Natural killer cell (primary cell): ENCODE measurements around the gene HBB. TPM values are rescaled to one million over a fixed set of nuclear protein-coding genes. Genes with fewer than 3 reads are reported as not detected.

ENCODE experiments used
- ATAC-seq, 3 donors: fragments of 150-1000 bp in 2 of 3; fragments of 200-7000 bp in 1 of 3; cut with Tn5 transposase; 1 replicate in 1 of 3; 2 replicates in 2 of 3; pipeline ENCODE4 v1.10.0; 2021; ENCODE audit warnings: mild to moderate bottlenecking in 2 of 3, moderate library complexity in 2 of 3
- DNase-seq, 2 donors: peaks; one replicate each; pipeline versions ENCODE4 v3.0.0 to v3.0.0-alpha.2; 2013 to 2021; ENCODE audit warnings: mixed read lengths in 1 of 2
- H3K27ac ChIP-seq: one replicate; pipeline ENCODE4 v1.5.1; 2013; ENCODE audit warnings: mild to moderate bottlenecking, low read length
- H3K27me3 ChIP-seq: one replicate; pipeline ENCODE4 v1.6.1; 2013; ENCODE audit warnings: low read length; ENCODE audit not compliant: control insufficient read depth, insufficient read depth
- H3K36me3 ChIP-seq: one replicate; pipeline ENCODE4 v1.6.1; 2013; ENCODE audit warnings: low read length; ENCODE audit not compliant: control insufficient read depth, insufficient read depth
- H3K4me1 ChIP-seq: one replicate; pipeline ENCODE4 v1.6.1; 2013; ENCODE audit warnings: low read length; ENCODE audit not compliant: control insufficient read depth, insufficient read depth
- H3K4me3 ChIP-seq: one replicate; pipeline ENCODE4 v1.5.1; 2013; ENCODE audit warnings: low read length
- H3K9me3 ChIP-seq: one replicate; pipeline ENCODE4 v1.6.1; 2013; ENCODE audit warnings: low read length; ENCODE audit not compliant: control insufficient read depth, insufficient read depth
- H3K27ac Mint-ChIP-seq, 2 donors: one replicate each; pipeline ENCODE4 v1.8.0; 2022; ENCODE audit warnings: mild to moderate bottlenecking in 2 of 2, mixed read lengths in 2 of 2, moderate library complexity in 1 of 2
- H3K27me3 Mint-ChIP-seq, 2 donors: one replicate each; pipeline ENCODE4 v1.8.0; 2022; ENCODE audit warnings: low read depth in 2 of 2, mixed read lengths in 2 of 2
- H3K36me3 Mint-ChIP-seq: one replicate; pipeline ENCODE4 v1.8.0; 2022; ENCODE audit warnings: mixed read lengths
- H3K4me1 Mint-ChIP-seq, 2 donors: one replicate each; pipeline ENCODE4 v1.8.0; 2022; ENCODE audit warnings: mixed read lengths in 2 of 2
- H3K4me3 Mint-ChIP-seq: one replicate; pipeline ENCODE4 v1.8.0; 2022; ENCODE audit warnings: mild to moderate bottlenecking, moderate library complexity, mixed read lengths
- H3K9me3 Mint-ChIP-seq, 2 donors: one replicate each; pipeline ENCODE4 v1.8.0; 2022; ENCODE audit warnings: mixed read lengths in 2 of 2
- WGBS: methylation state at CpG from one replicate; pipeline ENCODE4 v1.1.7; 2013; ENCODE audit warnings: missing lambda C conversion rate; ENCODE audit not compliant: insufficient coverage; 5-methylcytosine and 5-hydroxymethylcytosine counted together
- intact Hi-C: fragments of 100-400 bp; cut with micrococcal nuclease; formaldehyde crosslinking; loops from one replicate; pipeline ENCODE4 v1.14.2; 2022
- total RNA-seq, 4 donors: library from RNA; stranded (reverse); fragments of 120-200 nt in 1 of 4; gene quantifications; one replicate each; pipeline versions ENCODE4 v1.2.3 to v1.2.4, GENCODE V29; 2013 to 2022
- TF ChIP-seq, protein P1 (sequence below): fragments of 200-600 bp; IDR thresholded peaks from one replicate; pipeline ENCODE4 v1.8.0; 2022; ENCODE audit warnings: antibody characterized with exemption

The HBB gene
- total RNA-seq, 3 donors from 2014 or later (not counting 1 experiment from before 2014, with no cell fraction given) = 2.6 to 10.6 TPM; not detected in 1

DNA sequence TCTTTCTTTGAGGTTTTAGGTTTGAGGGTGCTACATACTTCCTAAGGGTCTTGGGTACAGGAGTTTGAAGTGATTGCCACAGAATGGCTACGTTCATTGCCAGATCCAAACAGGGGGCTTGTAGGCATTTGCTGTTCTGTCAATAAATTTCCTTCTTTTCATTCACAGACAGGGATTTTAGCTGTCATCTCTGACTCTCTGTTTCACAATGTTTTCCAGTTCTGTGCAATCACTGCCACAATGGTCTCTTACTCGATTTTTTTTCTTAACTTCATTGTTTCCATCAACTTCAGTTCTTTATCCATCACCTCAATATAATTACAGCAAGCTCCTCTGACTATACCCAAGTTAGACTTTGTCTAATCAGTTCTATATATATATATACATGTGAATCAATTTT is 13.6 kb upstream of the HBB start:
- Mint-ChIP-seq H3K27me3 (peaks cover 5 to 6% of the 10 kb centered on the region in 2 donors), H3K4me1 (no peaks in the 10 kb centered on the region), H3K9me3 (no peaks in the 10 kb centered on the region), H3K36me3 (no peaks in the 10 kb centered on the region), H3K4me3 (no peak overlapping the region), H3K27ac (no peak overlapping the region)
- TF ChIP-seq, protein P1, sequence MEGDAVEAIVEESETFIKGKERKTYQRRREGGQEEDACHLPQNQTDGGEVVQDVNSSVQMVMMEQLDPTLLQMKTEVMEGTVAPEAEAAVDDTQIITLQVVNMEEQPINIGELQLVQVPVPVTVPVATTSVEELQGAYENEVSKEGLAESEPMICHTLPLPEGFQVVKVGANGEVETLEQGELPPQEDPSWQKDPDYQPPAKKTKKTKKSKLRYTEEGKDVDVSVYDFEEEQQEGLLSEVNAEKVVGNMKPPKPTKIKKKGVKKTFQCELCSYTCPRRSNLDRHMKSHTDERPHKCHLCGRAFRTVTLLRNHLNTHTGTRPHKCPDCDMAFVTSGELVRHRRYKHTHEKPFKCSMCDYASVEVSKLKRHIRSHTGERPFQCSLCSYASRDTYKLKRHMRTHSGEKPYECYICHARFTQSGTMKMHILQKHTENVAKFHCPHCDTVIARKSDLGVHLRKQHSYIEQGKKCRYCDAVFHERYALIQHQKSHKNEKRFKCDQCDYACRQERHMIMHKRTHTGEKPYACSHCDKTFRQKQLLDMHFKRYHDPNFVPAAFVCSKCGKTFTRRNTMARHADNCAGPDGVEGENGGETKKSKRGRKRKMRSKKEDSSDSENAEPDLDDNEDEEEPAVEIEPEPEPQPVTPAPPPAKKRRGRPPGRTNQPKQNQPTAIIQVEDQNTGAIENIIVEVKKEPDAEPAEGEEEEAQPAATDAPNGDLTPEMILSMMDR = no peak
- Histone ChIP-seq H3K4me3 (no peak overlapping the region), H3K9me3 (no peaks in the 10 kb centered on the region), H3K27ac (no peak overlapping the region), H3K36me3 (no peaks in the 10 kb centered on the region), H3K27me3 (no peaks in the 10 kb centered on the region), H3K4me1 (no peaks in the 10 kb centered on the region)
- no peak for DNase-seq
- intact Hi-C loops = no loop called here
- no peak for ATAC-seq
- 78% methylated on average over 2 of the region's 2 CpGs for WGBS

DNA sequence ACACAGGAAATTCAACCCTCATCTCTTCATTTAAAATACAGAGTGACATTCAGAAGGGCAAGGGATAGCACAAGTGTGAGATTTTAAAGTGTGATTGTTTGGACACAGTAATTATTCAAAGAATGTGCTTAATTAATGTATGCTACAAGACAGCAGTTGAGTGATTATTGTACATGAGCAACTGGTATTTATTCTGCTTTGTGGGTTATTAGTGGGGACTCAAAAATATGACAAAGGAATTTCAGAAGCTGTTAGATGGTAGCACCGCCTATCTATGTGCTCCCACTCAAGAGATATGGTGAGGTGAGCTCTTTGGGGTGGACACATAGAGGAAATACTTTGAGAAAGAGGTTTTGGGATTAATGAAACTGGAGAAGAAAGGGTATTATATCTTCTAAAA is 13.2 kb upstream of the HBB start:
- H3K9me3 ChIP-seq = no peaks in the 10 kb centered on the region
- no peak overlapping the region for H3K27ac Mint-ChIP-seq
- peaks cover 0 to 2% of the 10 kb centered on the region in 2 donors for H3K9me3 Mint-ChIP-seq
- no peaks in the 10 kb centered on the region for H3K4me1 ChIP-seq
- H3K27ac ChIP-seq = no peak overlapping the region
- intact Hi-C loops = no loop called here
- H3K27me3 Mint-ChIP-seq = peaks cover 5 to 10% of the 10 kb centered on the region in 2 donors
- H3K27me3 ChIP-seq = no peaks in the 10 kb centered on the region
- no peaks in the 10 kb centered on the region for H3K36me3 ChIP-seq
- 100% methylated on average over 1 of the region's 1 CpG for WGBS
- H3K36me3 Mint-ChIP-seq = no peaks in the 10 kb centered on the region
- no peak overlapping the region for H3K4me3 Mint-ChIP-seq
- no peaks in the 10 kb centered on the region for H3K4me1 Mint-ChIP-seq
- no peak for DNase-seq
- ATAC-seq = no peak
- TF ChIP-seq, protein P1 = no peak
- no peak overlapping the region for H3K4me3 ChIP-seq

DNA sequence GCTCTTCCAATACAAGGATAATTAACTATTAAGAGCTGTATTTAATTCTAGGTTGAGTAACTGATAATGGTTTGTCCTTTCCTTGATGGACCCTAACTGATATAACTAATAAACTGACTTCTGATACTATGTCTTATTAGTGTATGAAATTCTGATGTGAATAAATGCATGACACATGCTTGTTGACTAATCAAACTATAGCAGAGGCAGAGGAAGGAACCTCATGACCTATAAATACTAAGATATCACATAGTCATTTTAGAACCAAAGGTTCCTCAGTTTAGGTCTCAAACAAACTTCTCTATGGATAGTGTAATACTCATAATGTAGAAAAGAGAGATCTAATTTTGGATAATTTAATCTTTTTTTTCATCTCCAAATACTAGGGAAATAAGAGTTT is 12.2 kb upstream of the HBB start:
- Histone ChIP-seq H3K36me3 (no peaks in the 10 kb centered on the region), H3K9me3 (no peaks in the 10 kb centered on the region), H3K4me3 (no peak overlapping the region), H3K27me3 (no peaks in the 10 kb centered on the region), H3K27ac (no peak overlapping the region), H3K4me1 (no peaks in the 10 kb centered on the region)
- no peaks in the 10 kb centered on the region for H3K36me3 Mint-ChIP-seq
- intact Hi-C loops = no loop called here
- no peak for ATAC-seq
- H3K4me3 Mint-ChIP-seq = no peak overlapping the region
- H3K27ac Mint-ChIP-seq = no peak overlapping the region
- no peaks in the 10 kb centered on the region for H3K4me1 Mint-ChIP-seq
- no peak for DNase-seq
- TF ChIP-seq, protein P1 = no peak
- H3K9me3 Mint-ChIP-seq = peaks cover 0 to 2% of the 10 kb centered on the region in 2 donors
- H3K27me3 Mint-ChIP-seq = peaks cover 5 to 10% of the 10 kb centered on the region in 2 donors

DNA sequence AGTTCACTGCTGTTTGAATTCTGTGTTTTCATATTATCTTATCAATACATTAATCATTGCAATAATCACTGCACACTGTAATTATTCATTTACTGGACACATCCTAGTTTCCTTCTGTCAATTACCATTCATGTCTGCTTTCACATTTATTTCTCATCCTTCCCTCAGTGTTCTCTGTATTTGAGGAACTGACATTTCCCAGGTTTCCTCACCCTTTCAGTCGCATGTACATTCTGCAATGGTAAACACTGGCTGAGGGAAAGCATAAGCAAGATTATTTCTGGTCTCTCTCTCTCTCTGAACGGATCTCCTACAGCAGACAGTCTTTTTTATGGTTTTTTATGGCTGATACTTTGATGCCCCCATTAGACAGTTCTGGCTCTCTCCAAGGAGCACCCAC is 11.6 kb upstream of the HBB start:
- WGBS = 38% methylated on average over 2 of the region's 2 CpGs
- ATAC-seq = no peak
- no peak overlapping the region for H3K4me3 ChIP-seq
- H3K27me3 ChIP-seq = no peaks in the 10 kb centered on the region
- no peak overlapping the region for H3K4me3 Mint-ChIP-seq
- H3K27ac Mint-ChIP-seq = no peak overlapping the region
- peaks cover 5 to 10% of the 10 kb centered on the region in 2 donors for H3K27me3 Mint-ChIP-seq
- peaks cover 0 to 2% of the 10 kb centered on the region in 2 donors for H3K9me3 Mint-ChIP-seq
- H3K36me3 Mint-ChIP-seq = no peaks in the 10 kb centered on the region
- TF ChIP-seq, protein P1 = no peak
- no peak for DNase-seq
- H3K4me1 ChIP-seq = no peaks in the 10 kb centered on the region
- no peaks in the 10 kb centered on the region for H3K9me3 ChIP-seq
- intact Hi-C loops = no loop called here
- H3K4me1 Mint-ChIP-seq = no peaks in the 10 kb centered on the region
- H3K27ac ChIP-seq = no peak overlapping the region
- no peaks in the 10 kb centered on the region for H3K36me3 ChIP-seq
